HG03457 (cell line): ENCODE results near the gene CLEC18B.
"Not testable (repeated sequence)": the region's sequence is repeated elsewhere in the genome, so short reads cannot be mapped to it uniquely, and the experiment has no call there.

Experiments
- ATAC-seq: cut with Tn5 transposase; IDR thresholded peaks from one replicate; pipeline ENCODE4 v1.9.1; 2021; ENCODE audit warnings: moderate number of reproducible peaks; ENCODE audit not compliant: unreplicated experiment

Gene CLEC18B

DNA sequence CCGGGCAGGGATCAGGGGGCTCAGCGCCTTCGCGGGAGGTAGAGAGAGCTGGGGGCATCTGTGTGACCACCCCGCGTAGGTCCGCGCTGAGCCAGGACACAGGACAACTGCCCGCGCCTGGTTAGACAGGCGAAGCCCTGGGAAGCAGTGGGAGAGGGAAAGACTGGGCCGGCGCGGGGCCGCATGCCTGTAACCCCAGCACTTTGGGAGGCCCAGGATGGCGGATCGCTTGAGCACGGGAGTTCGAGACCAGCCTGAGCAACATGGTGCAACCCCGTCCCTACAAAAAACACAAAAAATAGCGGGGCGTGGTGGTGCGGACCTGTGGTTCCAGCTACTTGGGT lies 13.9 kb downstream of the CLEC18B start:
- ATAC-seq: not testable (repeated sequence)

- not testable (repeated sequence) for ATAC-seq
These were observed 14.5 kb downstream of the CLEC18B start for GRCh38 chr16:74406600-74407361.

DNA sequence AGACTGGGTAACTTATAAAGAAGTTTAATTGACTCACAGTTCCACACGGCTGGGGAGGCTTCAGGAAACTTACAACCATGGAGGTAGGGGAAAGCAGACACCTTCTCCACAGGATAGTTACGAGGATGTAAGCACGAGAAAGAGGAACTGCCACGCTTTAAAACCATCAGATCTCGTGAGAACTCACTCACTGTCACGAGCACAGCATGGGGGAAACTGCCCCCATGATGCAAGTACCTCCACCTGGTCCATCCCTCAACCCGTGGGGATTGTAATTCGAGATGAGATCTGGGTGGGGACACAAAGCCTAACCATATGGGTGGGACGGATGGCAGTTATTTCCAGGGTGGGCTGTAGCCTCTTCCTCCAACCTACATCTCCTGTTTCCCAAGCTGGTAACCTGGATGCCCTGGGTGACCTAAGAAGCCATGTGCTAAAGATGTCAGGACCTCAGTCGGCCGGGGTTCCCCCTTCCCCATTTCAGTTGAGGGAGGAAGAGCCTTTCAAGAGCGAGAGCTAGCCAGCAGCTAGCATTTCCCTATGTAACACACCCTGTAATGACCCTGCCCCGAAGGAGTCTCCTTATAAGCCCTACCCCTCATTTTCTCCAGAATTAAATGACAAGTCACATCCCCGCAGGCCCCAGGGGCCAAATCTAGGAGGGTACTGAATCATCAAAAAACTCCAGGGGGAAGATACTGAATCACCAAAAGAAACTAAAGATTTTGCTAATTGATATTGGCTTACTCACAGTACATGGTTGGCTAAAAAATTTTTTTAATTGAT lies 16.9 kb downstream of the CLEC18B start:
- ATAC-seq: not testable (repeated sequence)

GRCh38 chr16:74400238-74400637 lies 21.0 kb downstream of the CLEC18B start:
- not testable (repeated sequence) for ATAC-seq

DNA sequence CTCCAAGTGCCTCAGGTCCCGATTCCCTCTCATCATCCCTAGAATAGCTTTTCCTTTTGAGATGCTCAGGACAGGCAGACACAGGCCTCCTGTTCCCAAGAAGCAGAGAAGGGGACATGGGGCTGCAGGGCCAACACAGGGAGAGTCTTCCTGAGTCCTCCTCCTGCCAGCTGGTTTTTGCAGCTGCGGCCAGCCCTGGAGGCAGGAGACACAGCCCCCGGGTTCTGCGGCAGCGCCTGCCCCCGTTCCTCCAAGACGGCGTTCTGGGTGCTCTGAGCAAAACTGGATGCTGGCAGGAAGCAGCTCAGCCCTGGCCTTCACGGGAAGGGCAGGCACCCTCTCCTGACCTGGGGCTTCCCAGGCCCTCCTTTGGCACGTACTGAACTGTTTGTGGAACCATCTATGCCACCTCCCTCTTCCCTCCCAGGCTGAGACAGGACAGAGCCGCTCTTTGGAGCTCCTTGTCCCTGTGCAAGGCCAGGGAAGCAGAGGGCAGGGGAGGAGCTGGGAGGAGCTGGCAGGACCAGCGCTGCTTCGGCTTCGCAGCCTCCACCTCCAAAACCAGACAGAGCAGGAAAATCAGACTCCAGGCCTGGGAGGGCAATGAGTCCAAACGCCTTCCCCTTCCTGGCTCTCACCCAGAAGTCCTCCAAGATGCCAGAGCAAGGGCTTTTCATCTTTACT lies 22.9 kb downstream of the CLEC18B start:
- ATAC-seq: not testable (repeated sequence)

DNA sequence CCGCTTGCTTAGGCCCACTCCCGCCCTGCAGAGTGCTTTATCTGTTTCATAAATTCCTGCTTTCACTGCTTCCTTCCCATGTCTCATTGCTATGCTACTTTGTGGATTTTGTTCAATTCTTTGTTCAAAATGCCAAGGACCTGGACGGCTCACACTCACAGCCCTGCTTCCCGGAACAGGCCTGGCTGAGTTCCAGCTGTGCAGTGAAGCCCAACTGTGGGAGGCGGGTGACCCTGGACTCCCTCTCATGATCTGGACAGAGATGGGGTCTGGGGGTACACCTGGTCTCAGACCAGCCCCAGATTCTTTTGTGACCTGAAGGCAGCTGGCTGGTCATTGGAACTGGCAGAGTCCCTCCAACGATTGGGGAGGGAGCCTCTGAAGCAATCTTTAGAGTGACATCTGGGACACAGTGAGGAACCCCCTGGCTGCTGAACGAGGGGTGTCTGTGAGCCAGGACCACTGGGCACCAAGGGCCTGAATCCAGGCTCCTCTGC lies 24.7 kb downstream of the CLEC18B start:
- not testable (repeated sequence) for ATAC-seq

- ATAC-seq: not testable (repeated sequence)
These were observed 26.7 kb downstream of the CLEC18B start for GRCh38 chr16:74394604-74395003.

- ATAC-seq: not testable (repeated sequence)
These were observed 27.1 kb downstream of the CLEC18B start for GRCh38 chr16:74394131-74394530.

DNA sequence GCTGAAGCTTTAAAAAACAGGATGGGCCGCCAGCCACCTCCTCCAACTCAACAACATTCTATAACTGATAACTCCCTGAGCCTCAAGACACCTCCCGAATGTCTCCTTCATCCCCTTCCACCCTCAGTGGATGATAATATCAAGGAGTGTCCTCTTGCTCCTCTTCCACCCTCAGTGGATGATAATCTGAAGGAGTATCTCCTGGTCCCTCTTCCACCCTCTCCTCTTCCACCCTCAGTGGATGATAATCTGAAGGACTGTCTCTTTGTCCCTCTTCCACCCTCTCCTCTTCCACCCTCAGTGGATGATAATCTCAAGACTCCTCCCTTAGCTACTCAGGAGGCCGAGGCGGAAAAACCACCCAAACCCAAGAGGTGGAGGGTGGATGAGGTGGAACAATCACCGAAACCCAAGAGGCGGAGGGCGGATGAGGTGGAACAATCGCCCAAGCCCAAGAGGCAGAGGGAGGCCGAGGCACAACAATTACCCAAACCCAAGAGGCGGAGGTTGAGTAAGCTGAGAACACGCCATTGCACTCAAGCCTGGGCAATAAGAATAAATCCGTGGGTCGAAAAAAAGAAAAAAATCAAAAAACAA lies 29.7 kb downstream of the CLEC18B start:
- not testable (repeated sequence) for ATAC-seq

- ATAC-seq: not testable (repeated sequence)
These were observed 38.8 kb downstream of the CLEC18B start for GRCh38 chr16:74382339-74383034.

- ATAC-seq: not testable (repeated sequence)
These were observed 47.5 kb downstream of the CLEC18B start for GRCh38 chr16:74373847-74374184.

DNA sequence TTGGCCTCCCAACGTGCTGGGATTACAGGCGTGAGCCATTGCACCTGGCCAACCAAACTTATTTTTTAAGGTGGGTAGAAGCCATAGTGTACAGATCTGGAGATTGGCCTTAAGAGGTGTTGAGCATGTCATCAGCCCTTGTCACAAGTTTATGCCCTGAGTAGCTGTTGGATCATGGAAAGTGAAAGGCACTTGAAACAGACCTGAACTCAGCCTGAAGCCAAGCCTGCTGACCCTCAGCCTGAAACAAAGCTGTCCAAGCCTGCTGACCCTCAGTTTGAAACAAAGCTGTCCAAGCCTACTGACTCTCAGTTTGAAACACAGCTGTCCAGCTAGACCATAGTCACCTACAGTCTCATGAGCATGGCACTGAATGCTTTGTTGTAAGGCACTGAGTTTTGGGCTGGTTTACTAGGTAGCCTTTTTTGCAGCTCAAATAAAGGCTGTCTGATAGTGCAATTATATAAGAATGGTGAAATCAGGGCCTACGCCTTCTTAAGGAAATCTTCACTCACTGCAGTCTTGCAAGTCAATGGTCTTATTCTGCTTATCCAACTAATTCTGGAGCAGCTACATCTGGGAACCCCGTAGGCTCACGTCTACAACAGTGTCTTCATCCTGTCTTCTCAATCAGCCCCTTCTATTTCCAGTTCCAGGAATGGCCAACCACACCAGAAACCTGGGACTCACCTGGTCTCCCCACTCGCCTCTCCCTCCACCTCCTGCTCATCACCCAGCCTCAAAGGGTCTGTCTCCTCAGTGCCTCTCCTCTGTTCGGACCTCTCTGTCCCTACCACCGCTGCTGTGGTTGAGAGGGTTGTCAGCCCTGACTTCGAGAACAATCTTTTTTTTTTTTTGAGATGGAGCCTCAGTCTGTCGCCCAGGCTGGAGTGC lies 48.1 kb downstream of the CLEC18B start:
- no peak for ATAC-seq

- ATAC-seq: no peak
These were observed 48.9 kb downstream of the CLEC18B start for GRCh38 chr16:74372369-74372768.

- not testable (repeated sequence) for ATAC-seq
These were observed 50.7 kb downstream of the CLEC18B start for GRCh38 chr16:74370338-74371135.

DNA sequence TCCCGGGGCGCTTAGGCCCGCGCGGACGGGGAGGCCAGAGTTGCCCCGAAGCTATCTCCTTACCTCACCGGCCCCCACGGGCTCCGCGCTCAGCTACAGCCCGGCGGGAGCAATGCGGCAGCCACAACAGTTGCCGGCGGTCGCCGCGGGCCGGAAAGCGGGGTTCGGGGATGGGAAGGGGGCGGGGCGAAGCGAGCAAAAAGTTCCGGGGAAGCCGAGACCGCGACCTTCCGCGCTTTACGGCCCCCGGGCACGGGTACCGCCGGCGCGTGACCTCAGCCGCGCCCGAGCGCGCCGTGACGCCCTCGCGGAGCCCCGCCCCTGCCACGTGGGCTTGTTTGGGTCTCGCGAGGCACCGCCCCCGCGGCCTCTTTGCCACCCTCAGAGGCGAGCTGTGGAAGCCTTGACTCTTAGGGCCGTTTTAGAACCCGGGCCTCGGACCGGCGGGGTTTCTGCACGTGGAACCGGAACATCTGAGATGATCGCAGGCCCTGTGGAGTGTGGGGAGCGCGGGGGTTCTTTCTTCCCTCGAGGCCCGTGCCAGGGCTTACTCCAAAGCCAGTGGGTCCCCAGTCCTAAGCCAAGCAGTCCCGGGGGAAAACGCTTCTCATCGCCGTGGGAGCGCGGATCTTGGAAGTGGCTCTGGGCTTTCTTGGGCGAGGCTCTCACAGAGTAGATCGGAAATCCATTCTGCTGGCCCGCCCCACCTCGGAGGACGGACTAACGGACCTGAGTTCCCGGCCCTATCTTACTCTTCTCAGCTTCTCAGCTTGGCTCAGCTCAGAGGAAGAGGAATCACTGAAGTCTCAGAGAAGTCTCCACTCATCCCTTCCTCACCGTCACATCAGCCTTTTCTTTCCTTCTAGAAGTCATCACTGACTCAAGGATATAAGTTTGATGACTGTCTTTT lies 53.0 kb downstream of the CLEC18B start:
- peak; percentile 94 for ATAC-seq

DNA sequence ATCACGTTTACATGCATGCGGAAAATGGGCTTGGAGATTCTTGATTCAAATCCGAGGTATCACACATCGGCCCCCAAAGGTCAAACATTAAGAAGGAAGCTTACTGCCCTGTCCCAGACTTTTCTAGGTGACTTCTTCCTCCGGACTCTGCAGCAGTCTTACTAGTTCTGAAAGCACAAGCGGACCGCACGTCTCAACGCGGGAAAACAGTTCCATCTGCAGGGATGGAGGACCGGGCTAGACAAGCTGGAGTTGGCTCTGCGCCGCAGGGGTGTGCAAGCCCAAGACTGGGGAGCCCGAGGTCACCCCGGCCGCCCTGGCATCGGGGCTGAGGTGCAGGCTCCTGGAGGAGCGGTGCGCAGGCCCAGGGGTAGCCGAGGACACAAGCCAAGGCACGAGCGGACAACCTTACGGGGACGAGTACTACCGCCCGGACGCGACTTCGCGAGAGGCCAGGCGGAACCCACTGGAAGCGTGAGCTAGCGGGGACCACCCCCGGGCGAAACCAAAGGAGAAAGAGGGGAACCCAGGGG lies 53.7 kb downstream of the CLEC18B start:
- peak; percentile 41 for ATAC-seq
